Activated T-helper 1 cell treated with Interleukin-2 at 50 U/mL for 16 hours (primary cell): Measurements from ENCODE around the gene TEKT5.
"Not testable (repeated sequence)": the region's sequence is repeated elsewhere in the genome, so short reads cannot be mapped to it uniquely, and the experiment has no call there.

ENCODE experiments used
- DNase-seq: peaks from one replicate; pipeline ENCODE4 v3.0.0-alpha.2; 2020; ENCODE audit warnings: low read depth

The TEKT5 gene

DNA sequence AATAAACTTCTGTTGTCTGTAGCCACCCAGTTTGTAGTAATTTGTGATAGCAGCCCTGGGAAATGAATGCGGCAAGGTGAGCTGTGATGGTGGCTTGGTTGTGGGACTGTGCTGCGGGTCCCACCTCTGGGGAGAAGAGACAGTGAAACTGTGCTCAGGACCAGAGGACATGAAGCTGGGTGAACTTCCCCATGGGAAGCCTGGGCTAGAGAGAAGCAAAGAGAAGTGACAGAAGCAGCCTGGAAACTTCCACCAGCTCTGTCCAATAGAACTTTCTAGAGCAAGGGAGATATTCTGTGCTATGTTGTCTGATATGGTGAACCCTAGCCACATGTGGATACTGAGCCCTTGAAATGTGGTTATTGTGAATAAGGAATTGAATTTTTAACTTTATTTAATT lies 62.8 kb downstream of the TEKT5 start:
- DNase-seq, result no peak

DNA sequence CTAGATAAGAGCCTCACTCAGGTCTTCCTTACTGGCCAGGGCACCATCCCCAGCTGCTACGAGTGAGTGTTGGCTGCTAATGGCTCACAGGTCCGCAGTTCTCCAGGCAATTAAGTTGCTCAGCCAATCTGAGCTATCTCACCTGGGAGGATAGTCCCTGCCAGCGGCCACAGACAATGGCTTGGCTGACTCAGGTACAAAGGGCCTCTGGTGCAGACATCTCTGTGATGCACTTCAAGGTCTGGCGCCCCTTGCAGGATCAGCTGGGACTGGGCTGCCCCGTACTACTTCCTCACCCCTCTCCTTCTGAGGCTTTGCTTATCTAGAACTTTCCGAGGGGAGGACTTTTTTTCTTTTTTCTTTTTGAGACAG lies 65.2 kb downstream of the TEKT5 start:
- DNase-seq, result no peak

DNA sequence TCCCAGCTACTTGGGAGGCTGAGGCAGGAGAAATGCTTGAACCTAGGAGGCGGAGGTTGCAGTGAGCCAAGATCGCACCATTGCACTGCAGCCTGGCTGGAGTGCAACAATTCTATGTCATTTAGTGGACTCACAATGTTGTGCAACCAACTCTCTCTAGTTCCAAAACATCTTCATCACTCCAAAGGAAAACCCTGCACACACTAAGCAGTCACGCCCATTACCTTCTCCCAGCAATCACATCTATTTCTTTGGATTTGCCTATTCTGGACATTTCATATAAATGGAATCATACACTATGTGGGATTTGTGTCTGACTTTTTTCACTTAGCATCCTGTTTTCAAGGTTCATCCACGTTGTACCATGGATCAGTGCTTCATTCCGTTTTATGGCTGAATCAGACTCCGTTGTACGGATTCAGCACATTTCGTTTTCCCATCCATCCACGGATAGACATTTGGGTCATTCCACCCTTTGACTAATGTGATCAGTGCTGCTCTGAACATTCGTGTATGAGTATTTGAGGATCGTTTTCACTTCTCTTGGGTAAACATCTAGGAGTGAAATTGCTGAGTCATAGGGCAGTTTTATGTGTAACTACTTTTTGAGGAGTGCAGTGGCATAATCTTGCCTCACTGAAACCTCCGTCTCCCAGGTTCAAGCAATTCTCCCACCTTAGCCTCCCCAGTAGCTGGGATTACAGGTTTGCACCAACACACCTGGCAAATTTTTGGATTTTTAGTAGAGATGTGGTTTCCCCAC lies 69.0 kb downstream of the TEKT5 start:
- DNase-seq, result no peak

DNA sequence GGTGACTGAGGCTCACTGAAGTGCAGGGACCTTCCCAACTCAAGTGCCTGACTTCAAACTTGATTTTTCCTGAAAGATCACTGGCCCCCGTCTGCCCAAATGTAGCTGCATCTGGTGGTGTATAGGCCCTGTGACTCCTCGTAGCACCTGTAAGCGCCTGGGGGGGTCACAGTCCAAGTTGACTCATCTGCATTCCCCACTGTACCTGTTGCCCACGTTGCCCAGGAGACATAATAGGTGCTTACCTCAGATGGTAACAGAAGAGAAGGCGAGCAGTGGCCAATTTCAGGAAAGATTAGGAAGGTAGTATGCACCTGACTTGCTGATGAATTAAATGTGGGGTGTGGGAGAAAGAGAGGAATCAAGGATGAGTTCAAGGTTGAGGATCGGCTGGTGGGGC lies 70.2 kb downstream of the TEKT5 start:
- DNase-seq, result no peak

DNA sequence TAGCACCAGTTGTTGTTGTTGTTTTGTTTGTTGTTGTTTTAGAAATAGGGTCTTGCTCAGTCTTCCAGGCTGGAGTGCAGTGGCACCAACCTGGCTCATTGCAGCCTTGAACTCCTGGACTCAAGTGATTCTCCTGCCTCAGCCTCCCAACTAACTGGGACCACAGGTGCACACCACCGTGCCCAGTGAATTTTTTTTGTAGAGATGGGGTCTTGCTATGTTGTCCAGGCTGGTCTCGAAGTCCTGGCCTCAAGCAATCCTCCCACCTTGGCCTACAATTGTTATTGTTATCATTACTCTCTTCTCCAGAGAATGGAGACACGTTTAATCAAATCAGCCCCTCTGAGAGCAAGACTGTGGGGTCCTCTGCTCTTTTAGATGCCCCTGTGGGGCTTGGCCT lies 71.7 kb downstream of the TEKT5 start:
- DNase-seq, result no peak

DNA sequence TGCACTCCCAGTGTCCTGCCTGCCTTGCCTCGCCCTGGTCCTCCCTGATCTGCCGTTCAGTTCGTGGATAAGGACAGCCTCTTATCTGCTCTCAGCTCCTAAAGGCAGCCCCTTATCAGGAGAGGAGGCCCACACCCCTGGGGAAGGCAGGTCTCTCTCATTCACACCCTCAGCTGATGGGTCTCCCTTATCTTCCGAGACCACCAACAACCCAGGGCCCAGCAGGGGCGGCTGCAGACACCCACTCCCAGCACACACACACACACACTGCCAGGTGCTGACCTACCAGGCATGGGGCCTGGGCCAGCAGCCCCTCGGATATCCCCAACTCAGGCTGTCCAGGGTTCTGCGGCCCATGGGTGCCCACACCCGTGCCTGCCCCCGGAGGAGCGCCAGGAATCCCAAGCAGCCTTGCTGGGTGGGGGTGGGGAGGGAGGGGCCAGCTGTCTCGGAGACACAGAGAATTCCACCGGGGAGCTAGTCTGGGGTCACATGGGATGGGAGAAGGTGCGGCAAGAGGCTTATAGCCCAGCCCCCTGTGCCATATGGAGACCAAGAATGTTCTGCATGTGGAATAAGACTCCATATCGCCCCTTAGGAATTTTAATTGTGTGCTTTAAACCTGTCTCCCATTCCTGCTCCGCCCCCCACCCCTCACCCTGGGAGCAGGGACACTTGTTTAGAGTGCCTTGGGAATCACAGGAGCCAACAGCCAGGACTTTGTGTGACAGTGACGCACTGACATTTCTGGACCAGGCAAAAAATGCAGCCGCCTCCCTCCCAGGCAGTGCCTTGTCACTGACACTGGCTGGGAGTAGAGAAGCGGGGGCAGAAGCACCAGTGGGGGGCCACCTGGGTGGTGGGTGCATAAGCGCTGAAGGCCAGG lies 72.5 kb downstream of the TEKT5 start:
- no peak for DNase-seq

DNA sequence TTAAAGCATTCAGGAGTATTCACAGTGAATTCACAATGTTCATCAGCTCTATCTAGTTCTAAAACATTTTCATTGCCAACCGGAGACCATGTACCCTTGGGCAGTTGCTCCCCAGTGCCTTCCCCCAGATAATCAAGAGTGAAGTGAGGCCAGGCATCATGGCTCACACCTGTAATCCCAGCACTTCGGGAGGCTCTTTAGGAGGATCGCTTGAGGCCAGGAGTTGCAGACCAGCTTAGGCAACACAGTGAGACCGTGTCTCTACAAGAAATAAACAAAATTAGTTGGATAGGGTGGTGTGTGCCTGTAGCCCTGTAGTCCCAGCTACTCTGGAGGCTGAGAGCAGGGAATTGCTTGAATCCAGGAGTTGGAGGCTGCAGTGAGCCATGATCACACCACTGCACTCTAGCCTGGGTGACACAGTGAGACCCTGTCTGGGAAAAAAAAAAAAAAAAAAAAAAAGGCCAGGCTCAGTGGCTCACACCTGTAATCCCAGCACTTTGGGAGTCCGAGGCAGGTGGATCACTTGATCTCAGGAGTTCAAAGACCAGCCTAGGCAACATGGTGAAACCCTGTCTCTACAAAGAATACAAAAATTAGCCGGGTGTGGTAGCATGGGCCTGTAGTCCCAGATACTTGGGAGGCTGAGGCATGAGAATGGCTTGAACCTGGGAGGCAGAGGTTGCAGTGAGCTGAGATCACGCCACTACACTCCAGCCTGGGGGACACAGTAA lies 73.3 kb downstream of the TEKT5 start:
- not testable (repeated sequence) for DNase-seq

DNA sequence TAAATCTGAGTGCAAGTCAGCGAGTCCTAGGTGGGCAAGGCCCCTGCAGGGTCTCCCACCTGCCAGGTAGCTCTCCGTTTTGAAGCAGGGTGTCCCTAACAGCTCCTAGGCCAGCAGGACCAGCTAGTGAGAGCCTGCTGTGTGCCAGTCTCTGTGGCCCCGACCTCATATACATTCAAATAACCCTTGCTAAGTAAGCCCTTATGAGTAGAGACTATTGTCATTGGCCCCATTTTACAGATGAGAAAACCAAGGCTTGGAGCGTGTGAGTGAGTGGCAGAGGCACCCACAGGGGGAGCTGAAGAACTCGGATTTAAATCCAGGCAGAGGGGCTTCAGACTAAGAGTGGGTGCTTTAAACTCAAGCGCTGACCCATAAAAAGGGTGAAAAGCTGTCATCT lies 74.6 kb downstream of the TEKT5 start:
- no peak for DNase-seq

DNA sequence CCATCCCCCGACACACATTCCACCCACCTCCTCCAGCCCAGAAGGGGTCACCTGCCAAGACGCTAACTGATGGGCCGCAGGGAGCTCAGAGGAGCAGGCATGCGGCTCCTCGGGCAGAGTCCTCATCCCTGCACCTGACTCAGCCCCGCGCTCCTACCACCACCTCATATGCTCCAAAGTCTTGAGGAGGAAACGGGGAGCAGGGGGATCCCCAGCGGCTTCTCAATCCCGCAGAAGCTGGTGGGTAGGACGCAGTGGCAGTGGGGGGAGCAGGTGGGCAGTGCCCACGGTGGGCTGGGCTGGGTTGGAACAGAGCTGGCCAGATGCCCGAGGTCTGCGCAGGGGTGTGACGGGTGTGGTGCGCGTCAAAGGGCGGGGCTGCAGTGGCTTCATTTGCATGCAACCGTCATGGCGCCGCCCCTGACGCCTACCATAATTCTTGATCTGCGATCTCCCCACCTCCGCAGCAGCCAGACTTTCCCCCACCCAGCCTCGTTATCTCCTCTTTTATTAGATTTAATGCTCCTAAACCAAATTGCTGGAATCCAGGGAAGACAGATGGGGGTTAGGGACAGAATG lies 75.4 kb downstream of the TEKT5 start:
- DNase-seq, result no peak

DNA sequence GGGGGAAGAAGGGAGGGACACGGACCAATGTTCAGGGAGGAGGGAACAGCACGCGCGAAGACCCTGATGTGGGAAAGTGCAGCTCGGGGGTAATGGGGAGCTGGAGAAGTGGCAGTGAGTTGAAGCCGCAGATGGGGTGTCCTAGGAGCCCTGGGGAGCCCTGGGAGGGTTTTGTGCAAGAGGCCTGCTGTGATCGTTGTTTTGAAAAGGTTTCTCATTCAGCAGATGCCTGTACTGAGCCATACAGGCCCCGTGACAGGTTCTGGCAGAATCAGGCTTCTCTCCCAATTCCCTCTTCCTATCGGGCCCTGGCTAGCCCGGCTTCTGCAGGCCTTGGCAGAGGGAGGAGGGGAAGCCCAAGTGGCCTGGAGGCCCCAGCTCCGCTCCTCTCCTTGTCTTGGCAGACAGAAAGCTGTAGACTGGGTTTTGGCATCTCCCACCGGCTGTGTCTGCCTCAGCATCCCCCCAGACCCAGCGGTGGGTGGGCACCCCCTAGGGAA lies 76.0 kb downstream of the TEKT5 start:
- DNase-seq, result no peak

DNA sequence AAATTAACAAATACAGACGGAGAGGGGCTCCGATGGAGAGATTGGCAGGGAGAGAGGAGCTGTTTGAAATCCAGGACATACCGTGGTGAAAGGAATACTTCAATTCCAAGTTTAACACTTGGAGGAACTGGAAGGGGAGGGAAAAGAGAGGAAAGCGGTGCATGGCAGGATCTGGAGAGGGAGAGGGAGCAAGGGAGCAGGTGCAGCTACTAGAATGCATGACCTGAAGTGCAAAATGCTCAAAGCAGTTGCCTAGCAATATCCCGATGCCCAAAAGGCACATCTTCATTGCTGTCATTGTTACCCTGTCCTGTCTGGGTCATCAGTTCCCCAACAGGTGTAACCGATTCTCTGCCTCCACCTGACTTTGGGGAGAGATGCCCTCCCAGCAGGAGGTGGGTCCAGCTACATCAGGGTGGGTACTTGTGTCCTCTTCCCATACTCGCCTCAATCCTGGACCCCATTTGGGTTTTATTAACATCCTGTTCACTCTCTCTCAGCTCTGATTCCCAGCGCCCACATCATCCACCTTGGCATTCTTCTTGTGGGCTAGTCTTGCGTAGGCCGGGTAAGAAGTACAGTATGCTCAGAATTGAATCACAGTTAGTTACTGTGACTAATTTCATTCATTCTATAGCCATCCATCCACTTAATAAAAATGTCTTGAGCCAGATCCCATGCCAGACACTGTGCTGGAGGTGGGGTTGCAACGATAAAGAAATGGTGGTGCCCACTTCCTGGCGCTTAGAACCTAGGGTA lies 76.9 kb downstream of the TEKT5 start:
- DNase-seq, result no peak

DNA sequence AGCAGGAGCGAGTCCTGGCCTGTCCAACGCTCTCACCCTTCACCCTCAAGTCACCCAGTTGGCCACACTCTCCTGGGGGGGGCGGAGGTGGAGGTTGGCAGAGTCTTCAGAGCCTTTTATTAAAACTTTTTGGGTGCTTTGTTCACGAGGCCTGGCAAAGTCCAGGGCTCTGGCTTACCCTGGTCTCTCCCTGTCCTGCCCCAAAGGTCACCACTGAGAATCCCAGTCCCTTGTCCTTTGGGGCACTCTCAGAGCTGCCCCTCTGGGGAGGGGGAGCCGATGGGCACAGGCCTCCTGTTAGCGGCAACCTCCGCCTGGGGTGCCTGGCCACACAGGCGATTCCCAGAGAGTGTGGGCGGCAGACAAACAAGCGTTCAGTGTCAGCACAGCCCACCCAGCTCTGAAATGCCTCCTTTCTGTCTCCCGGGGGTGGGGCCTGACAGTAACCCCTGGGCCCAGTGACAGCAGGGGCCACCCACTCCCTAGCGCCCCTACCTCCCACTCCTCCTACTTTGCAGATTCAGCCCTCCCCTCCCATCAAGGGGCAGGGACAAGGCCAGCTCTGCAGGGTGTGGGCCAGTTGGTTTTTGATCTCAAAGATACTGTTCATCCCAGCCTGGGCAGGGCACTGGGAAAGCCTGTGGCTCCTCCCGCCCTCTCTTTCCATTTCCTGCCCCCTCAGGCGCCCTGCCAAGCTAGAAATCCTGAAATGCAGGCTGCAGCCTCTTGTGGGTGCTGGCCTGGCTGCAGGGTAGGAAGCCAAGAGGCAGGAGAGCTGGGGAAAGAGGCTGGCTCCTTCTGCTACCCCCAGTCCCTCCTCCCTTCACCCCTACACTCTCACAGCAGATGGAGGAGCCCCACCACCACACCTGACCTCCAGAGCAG lies 77.7 kb downstream of the TEKT5 start:
- DNase-seq, result no peak

DNA sequence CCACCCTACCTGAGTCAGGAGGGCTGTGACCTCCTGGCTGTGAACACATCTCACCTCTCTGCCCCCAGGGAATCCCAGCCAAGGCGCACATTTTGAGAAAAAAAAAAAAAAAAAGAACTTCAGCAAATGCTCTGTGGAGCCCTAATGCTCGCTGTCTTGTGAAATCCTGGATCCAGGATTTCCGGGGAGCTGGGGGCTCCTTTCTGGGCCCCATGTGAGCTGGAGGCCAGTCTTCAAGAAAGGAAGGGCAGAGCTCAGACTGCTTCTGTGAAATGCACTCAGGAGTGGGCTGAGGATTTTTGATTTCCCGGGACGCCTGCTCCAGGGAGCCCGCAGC lies 78.3 kb downstream of the TEKT5 start:
- no peak for DNase-seq

DNA sequence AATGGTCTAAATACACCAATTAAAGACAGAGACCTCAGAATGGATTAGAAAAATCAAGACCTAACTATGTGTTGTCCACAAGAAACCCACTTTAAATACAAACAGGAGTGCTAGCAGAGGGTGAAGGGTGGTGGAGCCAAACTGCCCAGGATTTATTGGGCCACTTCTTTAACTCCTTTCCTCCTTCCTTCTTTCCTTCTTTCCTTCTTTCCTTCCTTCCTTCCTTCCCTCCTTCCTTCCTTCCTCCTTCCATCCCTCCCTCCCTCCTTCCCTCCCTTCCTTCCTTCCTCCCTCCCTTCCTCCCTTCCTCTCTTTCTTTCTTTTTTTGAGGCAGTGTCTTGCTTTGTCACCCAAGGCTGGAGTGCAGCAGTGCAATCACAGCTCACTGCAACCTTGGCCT lies 80.0 kb downstream of the TEKT5 start:
- no peak for DNase-seq

DNA sequence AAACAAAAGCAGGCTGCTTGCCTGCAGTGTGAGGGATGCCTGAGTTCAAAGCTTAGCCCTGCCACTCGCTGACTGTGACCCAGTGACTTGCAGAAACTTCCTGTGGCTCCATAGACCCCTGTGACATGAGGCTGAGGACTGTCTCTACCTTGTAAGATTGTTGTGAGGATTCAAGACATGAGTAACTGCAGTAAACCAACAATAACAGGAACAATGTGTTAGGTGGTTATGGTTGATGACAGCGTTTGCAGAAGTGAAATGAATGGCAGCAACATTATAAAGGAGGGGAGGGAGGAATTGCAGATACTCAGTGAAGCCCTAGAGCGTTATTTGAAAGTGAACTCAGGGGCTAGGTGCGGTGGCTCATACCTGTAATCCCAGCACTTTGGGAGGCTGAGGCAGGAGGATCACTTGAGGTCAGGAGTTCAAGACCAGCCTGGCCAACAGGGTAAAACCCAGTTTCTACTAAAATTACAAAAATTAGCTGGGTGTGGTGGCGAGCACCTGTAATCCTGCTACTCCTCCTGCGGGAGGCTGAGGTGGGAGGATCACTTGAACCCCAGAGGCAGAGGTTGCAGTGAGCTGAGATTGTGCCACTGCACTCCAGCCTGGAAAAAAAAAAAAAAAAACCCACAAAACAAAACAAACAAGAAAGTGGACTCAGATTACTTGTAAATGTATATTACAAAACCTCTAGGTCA lies 80.8 kb downstream of the TEKT5 start:
- DNase-seq, result no peak

DNA sequence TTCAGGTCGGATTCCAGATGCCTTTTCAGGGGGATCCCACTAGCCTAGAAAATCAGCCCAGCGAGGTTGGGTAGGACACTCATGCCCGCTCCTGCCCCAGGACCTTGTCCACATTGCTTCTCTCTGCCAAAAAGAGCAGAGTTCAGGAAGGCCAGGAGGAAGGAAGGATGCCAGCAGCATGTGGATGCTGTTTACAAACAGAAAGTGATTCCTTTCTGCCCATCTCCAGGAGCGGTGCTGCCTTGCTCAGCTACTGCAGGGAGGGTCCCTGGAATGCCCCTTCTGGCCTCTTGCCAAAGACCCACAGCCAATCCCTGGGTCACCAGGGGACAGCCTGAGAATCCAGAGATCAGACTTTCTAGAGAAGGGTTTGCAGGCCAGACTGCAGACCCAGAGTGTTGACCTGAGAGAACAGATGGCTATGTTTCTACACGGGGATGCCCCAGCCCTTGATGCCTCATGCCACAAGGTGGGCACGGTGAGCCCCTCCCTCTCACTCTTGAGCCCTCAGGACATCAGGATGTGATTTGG lies 82.0 kb downstream of the TEKT5 start:
- DNase-seq, result no peak

DNA sequence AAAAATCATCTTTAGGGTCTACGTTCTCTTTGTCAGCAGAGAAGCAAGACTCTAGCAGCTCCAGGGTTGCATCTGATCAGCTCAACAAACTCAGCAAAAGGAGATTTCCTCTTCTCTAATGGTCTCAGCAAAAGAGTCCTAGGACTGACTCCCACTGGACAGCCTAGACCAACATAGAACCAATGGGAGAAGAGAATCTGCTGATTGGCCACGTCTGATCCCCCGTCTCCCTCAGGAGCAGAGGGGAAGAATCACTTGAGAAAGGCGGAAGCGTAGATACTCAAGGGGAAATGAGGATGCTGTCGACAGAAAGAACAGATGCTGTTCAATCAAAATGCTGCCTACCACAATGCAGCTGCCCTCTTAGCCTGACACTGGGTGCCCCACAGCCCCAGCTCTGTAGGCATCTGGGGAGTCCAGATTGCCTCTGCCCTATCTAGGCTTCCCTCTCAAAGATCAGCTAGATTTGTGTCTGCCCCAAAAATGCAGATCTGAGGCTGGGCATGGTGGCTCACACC lies 82.8 kb downstream of the TEKT5 start:
- DNase-seq, result no peak

DNA sequence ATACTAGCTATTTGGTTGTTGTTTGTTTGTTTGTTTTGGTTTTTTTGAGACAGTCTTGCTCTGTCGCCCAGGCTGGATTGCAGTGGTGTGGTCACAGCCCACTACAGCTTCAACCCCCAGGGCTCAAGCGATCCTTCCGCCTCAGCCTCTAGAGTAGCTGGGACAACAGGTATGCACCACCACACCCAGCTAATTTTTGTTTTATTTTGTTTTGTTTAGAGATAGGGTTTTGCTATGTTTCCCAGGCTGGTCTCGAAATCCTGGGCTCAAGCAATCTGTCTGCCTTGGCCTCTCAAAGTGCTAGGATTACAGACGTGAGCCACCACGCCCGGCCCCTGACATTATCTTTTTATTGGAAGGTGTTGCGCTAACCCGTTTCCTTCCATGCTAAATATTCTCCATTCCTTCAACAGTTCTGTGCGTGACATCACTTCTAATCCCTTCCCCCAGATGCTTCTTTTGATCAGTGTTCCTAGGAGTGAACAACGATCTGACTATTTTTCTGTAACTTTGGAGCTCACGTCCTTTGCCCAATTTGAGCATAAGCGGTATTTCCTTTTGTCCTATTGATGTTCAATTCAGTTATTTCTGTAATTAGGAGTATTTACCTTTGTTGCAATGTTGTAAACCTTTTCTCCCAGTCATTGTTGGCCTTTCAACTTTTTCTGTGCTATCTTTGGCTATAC lies 84.1 kb downstream of the TEKT5 start:
- DNase-seq, result no peak

DNA sequence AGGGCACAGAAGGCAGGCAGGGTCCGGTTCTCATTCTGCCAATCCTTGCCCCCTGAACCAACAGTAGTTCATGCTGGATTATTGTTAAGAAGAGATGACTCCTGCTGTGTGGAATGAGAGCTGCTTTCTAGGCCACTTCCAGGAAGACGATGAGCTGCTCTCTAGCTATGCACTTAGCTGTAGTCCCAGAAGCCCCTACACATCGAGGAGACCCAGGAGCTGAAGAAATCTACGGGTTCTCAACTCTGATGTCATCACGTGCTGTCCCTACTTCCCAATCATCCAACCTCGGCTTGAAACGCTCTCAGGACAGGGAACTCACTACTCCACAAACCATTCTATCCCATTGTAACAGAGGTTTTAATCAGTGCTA lies 85.3 kb downstream of the TEKT5 start:
- DNase-seq, result no peak
